HEK293T (cell line): ENCODE results near the gene FBXL13.
"Not testable (repeated sequence)": the region's sequence is repeated elsewhere in the genome, so short reads cannot be mapped to it uniquely, and the experiment has no call there.

Source experiments
- ARNT ChIP-seq: fragments of 450-650 bp; IDR thresholded peaks from 2 replicates; pipeline ENCODE4 v1.6.1; 2017; ENCODE audit warnings: mild to moderate bottlenecking
- BHLHE40 ChIP-seq: fragments of 450-650 bp; IDR thresholded peaks from 2 replicates; pipeline ENCODE4 v1.6.1; 2016; ENCODE audit warnings: mild to moderate bottlenecking, moderate library complexity, borderline replicate concordance
- CTBP1 ChIP-seq: fragments of 450-650 bp; IDR thresholded peaks from 2 replicates; pipeline ENCODE4 v1.6.1; 2016; ENCODE audit warnings: borderline replicate concordance
- FOXA1 ChIP-seq: fragments of 450-650 bp; IDR thresholded peaks from 2 replicates; pipeline ENCODE4 v1.6.1; 2016; ENCODE audit warnings: mild to moderate bottlenecking
- FOXK2 ChIP-seq: fragments of 450-650 bp; IDR thresholded peaks from 2 replicates; pipeline ENCODE4 v1.6.1; 2016; ENCODE audit warnings: mild to moderate bottlenecking
- HDGF ChIP-seq: fragments of 450-650 bp; IDR thresholded peaks from 2 replicates; pipeline ENCODE4 v1.6.1; 2017; ENCODE audit warnings: antibody characterized with exemption, borderline replicate concordance
- L3MBTL2 ChIP-seq: fragments of 450-650 bp; conservative IDR thresholded peaks from 2 replicates; pipeline ENCODE4 v1.6.1; 2016; ENCODE audit warnings: mild to moderate bottlenecking
- NFRKB ChIP-seq: fragments of 450-650 bp; IDR thresholded peaks from 2 replicates; pipeline ENCODE4 v1.6.1; 2016; ENCODE audit warnings: mild to moderate bottlenecking, moderate library complexity
- PKNOX1 ChIP-seq: fragments of 450-650 bp; IDR thresholded peaks from 2 replicates; pipeline ENCODE4 v1.6.1; 2016
- SP1 ChIP-seq: fragments of 450-650 bp; IDR thresholded peaks from 2 replicates; pipeline ENCODE4 v1.6.1; 2017
- SUZ12 ChIP-seq: fragments of 450-650 bp; IDR thresholded peaks from 2 replicates; pipeline ENCODE4 v1.6.1; 2016; ENCODE audit warnings: mild to moderate bottlenecking
- TARDBP ChIP-seq: fragments of 450-650 bp; IDR thresholded peaks from 2 replicates; pipeline ENCODE4 v1.6.1; 2016

- not testable (repeated sequence) for TF ChIP-seq SUZ12, SP1, HDGF, ARNT, BHLHE40, FOXA1, PKNOX1, NFRKB, CTBP1, TARDBP, L3MBTL2, FOXK2
These were observed 282.8 kb downstream of the FBXL13 start for GRCh38 chr7:102791831-102792230.
